Esophagus squamous epithelium (tissue), 4 donors: ENCODE measurements around the gene RPTOR.

ENCODE experiments used
- POLR2A ChIP-seq, 4 donors: fragments of 450-650 bp; IDR thresholded peaks; one replicate each; pipeline ENCODE4 v1.6.1; 2017; ENCODE audit warnings: antibody characterized with exemption in 4 of 4, mild to moderate bottlenecking in 4 of 4, moderate library complexity in 3 of 4
- TF ChIP-seq, protein P1 (sequence below), 6 experiments: fragments of 450-650 bp in 4 of 6; fragments of 200-600 bp in 2 of 6; sonication (generic) in 2 of 6; IDR thresholded peaks; one replicate each; pipeline ENCODE4 v1.5.1; 2016 to 2019; ENCODE audit warnings: antibody characterized with exemption in 6 of 6, mild to moderate bottlenecking in 4 of 6, moderate library complexity in 4 of 6

- TF ChIP-seq, protein P1, sequence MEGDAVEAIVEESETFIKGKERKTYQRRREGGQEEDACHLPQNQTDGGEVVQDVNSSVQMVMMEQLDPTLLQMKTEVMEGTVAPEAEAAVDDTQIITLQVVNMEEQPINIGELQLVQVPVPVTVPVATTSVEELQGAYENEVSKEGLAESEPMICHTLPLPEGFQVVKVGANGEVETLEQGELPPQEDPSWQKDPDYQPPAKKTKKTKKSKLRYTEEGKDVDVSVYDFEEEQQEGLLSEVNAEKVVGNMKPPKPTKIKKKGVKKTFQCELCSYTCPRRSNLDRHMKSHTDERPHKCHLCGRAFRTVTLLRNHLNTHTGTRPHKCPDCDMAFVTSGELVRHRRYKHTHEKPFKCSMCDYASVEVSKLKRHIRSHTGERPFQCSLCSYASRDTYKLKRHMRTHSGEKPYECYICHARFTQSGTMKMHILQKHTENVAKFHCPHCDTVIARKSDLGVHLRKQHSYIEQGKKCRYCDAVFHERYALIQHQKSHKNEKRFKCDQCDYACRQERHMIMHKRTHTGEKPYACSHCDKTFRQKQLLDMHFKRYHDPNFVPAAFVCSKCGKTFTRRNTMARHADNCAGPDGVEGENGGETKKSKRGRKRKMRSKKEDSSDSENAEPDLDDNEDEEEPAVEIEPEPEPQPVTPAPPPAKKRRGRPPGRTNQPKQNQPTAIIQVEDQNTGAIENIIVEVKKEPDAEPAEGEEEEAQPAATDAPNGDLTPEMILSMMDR (IDR thresholded peaks at IDR 0.05): no peak
- TF ChIP-seq POLR2A (IDR thresholded peaks at IDR 0.05): no peak
Observed at GRCh38 chr17:80924111-80924806, 379.6 kb downstream of the RPTOR start.
